GM21619 (cell line): Measurements from ENCODE around the gene ANKRD26.

ENCODE experiments used
- ATAC-seq: cut with Tn5 transposase; IDR thresholded peaks from one replicate; pipeline ENCODE4 v1.9.1; 2021; ENCODE audit not compliant: unreplicated experiment

ANKRD26 gene

GRCh38 chr10:27022048-27022447 lies 78.2 kb downstream of the ANKRD26 start:
- no peak for ATAC-seq

GRCh38 chr10:27020243-27020642 lies 80.1 kb downstream of the ANKRD26 start:
- no peak for ATAC-seq

- ATAC-seq = no peak
Measured at GRCh38 chr10:27019827-27020226, 80.5 kb downstream of the ANKRD26 start.

GRCh38 chr10:26997610-26998009 lies 102.7 kb downstream of the ANKRD26 start:
- ATAC-seq = no peak

- ATAC-seq = no peak
Measured at GRCh38 chr10:26994743-26995142, 105.6 kb downstream of the ANKRD26 start.

- ATAC-seq = no peak
Measured at GRCh38 chr10:26987851-26988250, 112.4 kb downstream of the ANKRD26 start.

- ATAC-seq = no peak
Measured at GRCh38 chr10:26983156-26983555, 117.1 kb downstream of the ANKRD26 start.

GRCh38 chr10:26982058-26982457 lies 118.2 kb downstream of the ANKRD26 start:
- no peak for ATAC-seq

GRCh38 chr10:26981232-26981824 lies 119.0 kb downstream of the ANKRD26 start:
- no peak for ATAC-seq

GRCh38 chr10:26978519-26978918 lies 121.8 kb downstream of the ANKRD26 start:
- ATAC-seq = no peak

- ATAC-seq = no peak
Measured at GRCh38 chr10:26977635-26978034, 122.7 kb downstream of the ANKRD26 start.

GRCh38 chr10:26970667-26971066 lies 129.6 kb downstream of the ANKRD26 start:
- ATAC-seq = peak; percentile 33

GRCh38 chr10:26969145-26969926 lies 131.0 kb downstream of the ANKRD26 start:
- ATAC-seq = peak; percentile 90

- no peak for ATAC-seq
Measured at GRCh38 chr10:26962835-26963234, 137.5 kb downstream of the ANKRD26 start.

- no peak for ATAC-seq
Measured at GRCh38 chr10:26960308-26960707, 140.0 kb downstream of the ANKRD26 start.

GRCh38 chr10:26959841-26960240 lies 140.5 kb downstream of the ANKRD26 start:
- no peak for ATAC-seq
